Uterus (tissue), 2 donors: ENCODE data around the gene SRP72.

Experiments
- CTCF ChIP-seq, 4 experiments: fragments of 200-600 bp in 2 of 4; fragments of 450-650 bp in 2 of 4; sonication (generic) in 2 of 4; IDR thresholded peaks; one replicate each; pipeline ENCODE4 v1.5.1; 2016 to 2019; ENCODE audit warnings: antibody characterized with exemption in 4 of 4, mild to moderate bottlenecking in 2 of 4, moderate library complexity in 1 of 4
- POLR2A ChIP-seq, 2 donors: fragments of 450-650 bp; IDR thresholded peaks; one replicate each; pipeline ENCODE4 v1.6.1; 2016; ENCODE audit warnings: antibody characterized with exemption in 2 of 2, mild to moderate bottlenecking in 1 of 2, moderate library complexity in 1 of 2

GRCh38 chr4:56531823-56532222 lies 64.4 kb downstream of the SRP72 start:
- TF ChIP-seq POLR2A (IDR thresholded peaks at IDR 0.05) (no peak), CTCF (IDR thresholded peaks at IDR 0.05) (no peak)
